HG03442 (cell line): ENCODE measurements around the gene CDC42EP3.

Source experiments
- ATAC-seq: cut with Tn5 transposase; IDR thresholded peaks from one replicate; pipeline ENCODE4 v1.9.1; 2021; ENCODE audit warnings: mild to moderate bottlenecking, moderate library complexity; ENCODE audit not compliant: unreplicated experiment

CDC42EP3 gene

GRCh38 chr2:37656512-37657423, 14.7 kb downstream of the CDC42EP3 start:
- ATAC-seq = no peak

GRCh38 chr2:37654932-37655841, 16.3 kb downstream of the CDC42EP3 start:
- ATAC-seq = peak; percentile 72

GRCh38 chr2:37654419-37654818, 17.0 kb downstream of the CDC42EP3 start:
- ATAC-seq = no peak

GRCh38 chr2:37653805-37654378, 17.6 kb downstream of the CDC42EP3 start:
- ATAC-seq = peak; percentile 40

GRCh38 chr2:37653093-37653492, 18.3 kb downstream of the CDC42EP3 start:
- no peak for ATAC-seq

GRCh38 chr2:37652199-37652640, 19.2 kb downstream of the CDC42EP3 start:
- ATAC-seq = no peak

GRCh38 chr2:37650548-37651093, 20.8 kb downstream of the CDC42EP3 start:
- no peak for ATAC-seq

- ATAC-seq = no peak
Measured at GRCh38 chr2:37649518-37649917, 21.9 kb downstream of the CDC42EP3 start.

GRCh38 chr2:37648331-37649011, 23.0 kb downstream of the CDC42EP3 start:
- ATAC-seq = no peak

- ATAC-seq = no peak
Measured at GRCh38 chr2:37647971-37648330, 23.5 kb downstream of the CDC42EP3 start.

- no peak for ATAC-seq
Measured at GRCh38 chr2:37645836-37646235, 25.6 kb downstream of the CDC42EP3 start.

- no peak for ATAC-seq
Measured at GRCh38 chr2:37645362-37645761, 26.1 kb downstream of the CDC42EP3 start.

GRCh38 chr2:37644191-37644590, 27.3 kb downstream of the CDC42EP3 start:
- ATAC-seq = no peak

- ATAC-seq = no peak
Measured at GRCh38 chr2:37643730-37644078, 27.7 kb downstream of the CDC42EP3 start.

- ATAC-seq = no peak
Measured at GRCh38 chr2:37642907-37643729, 28.3 kb downstream of the CDC42EP3 start.

- ATAC-seq = no peak
Measured at GRCh38 chr2:37641582-37642171, 29.8 kb downstream of the CDC42EP3 start.

GRCh38 chr2:37639631-37640030, 31.8 kb downstream of the CDC42EP3 start:
- ATAC-seq = no peak

- no peak for ATAC-seq
Measured at GRCh38 chr2:37638973-37639372, 32.5 kb downstream of the CDC42EP3 start.

- ATAC-seq = no peak
Measured at GRCh38 chr2:37637985-37638384, 33.5 kb downstream of the CDC42EP3 start.
